Thoracic aorta (tissue), 2 donors: ENCODE data around the gene VAV2. TPM values are rescaled to one million over a fixed set of nuclear protein-coding genes. Genes with fewer than 3 reads are reported as not detected.

Source experiments
- ATAC-seq: fragments of 150-250 bp; one replicate; pipeline ENCODE4 v1.8.0; 2017; ENCODE audit warnings: low read depth; ENCODE audit not compliant: insufficient number of reproducible peaks, low FRiP score
- DNase-seq: peaks from one replicate; pipeline ENCODE4 v3.0.0-alpha.2; 2020; ENCODE audit warnings: low spot score
- H3K27ac ChIP-seq, 2 donors: fragments of 200-600 bp; sonication (generic); 1 replicate in 1 of 2; 2 replicates in 1 of 2; pipeline ENCODE4 v1.5.1; 2016; ENCODE audit warnings: mild to moderate bottlenecking in 2 of 2, moderate library complexity in 2 of 2
- H3K27me3 ChIP-seq: fragments of 200-600 bp; sonication (generic); replicated peaks from 2 replicates; pipeline ENCODE4 v1.6.0; 2016; ENCODE audit warnings: mild to moderate bottlenecking; ENCODE audit not compliant: insufficient read depth
- H3K36me3 ChIP-seq: fragments of 200-600 bp; sonication (generic); one replicate; pipeline ENCODE4 v1.5.1; 2016
- H3K4me1 ChIP-seq, 2 donors: fragments of 200-600 bp; sonication (generic); 1 replicate in 1 of 2; 2 replicates in 1 of 2; pipeline versions ENCODE4 v1.5.1 to v1.6.0; 2016; ENCODE audit warnings: low read depth in 2 of 2, mild to moderate bottlenecking in 1 of 2; ENCODE audit not compliant: control insufficient read depth in 1 of 2
- H3K4me3 ChIP-seq: fragments of 200-600 bp; sonication (generic); 2 replicates; pipeline ENCODE4 v1.5.1; 2016; ENCODE audit warnings: mild to moderate bottlenecking
- H3K9me3 ChIP-seq: fragments of 200-600 bp; sonication (generic); 2 replicates; pipeline ENCODE4 v1.5.1; 2016
- total RNA-seq, 2 donors: library from RNA; depleted of rRNA; stranded (reverse); fragments of >200 nt; gene quantifications; one replicate each; pipeline versions ENCODE4 v1.1.0 to v1.2.3, GENCODE V29; 2016
- TF ChIP-seq, protein P1 (sequence below): fragments of 200-600 bp; sonication (generic); IDR thresholded peaks from one replicate; pipeline ENCODE4 v1.5.1; 2019; ENCODE audit warnings: antibody characterized with exemption

VAV2 gene
- total RNA-seq, 2 donors from 2014 or later: 10.1 to 11.5 TPM

DNA sequence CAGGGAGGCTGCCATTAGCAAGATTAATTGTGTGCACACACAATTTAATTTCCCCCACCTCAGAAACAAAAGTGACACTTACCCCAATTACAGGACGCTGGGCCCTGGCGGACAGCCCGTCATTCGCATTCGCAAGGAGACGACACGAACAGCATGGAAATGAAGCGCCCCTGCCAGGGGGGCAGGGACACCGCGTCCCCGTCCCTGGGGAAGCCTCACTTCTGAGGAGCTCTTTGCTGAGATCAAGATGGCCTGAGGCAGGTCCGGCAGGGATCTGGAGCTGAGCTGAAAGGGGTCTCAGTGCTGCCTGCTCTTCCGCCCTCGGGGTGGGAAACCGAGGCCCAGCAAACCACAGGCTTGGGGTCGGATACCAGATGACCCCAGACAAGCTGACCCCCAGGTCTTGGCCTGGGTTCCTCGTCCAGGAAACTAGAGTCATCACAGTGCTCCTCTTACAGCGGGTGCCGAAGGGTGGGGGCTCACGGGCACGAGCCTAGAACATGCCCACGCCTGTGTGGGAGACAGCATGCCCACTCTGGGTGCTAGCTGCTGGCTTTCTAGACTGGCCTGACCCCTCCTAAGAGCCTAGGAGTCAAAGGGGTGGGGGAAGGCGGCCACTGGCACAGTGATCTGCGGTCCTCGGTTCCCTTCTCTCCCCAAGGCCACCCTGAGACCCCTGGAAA is 103.2 kb downstream of the VAV2 start:
- ATAC-seq (no peak), DNase-seq (no peak)
- TF ChIP-seq, protein P1, sequence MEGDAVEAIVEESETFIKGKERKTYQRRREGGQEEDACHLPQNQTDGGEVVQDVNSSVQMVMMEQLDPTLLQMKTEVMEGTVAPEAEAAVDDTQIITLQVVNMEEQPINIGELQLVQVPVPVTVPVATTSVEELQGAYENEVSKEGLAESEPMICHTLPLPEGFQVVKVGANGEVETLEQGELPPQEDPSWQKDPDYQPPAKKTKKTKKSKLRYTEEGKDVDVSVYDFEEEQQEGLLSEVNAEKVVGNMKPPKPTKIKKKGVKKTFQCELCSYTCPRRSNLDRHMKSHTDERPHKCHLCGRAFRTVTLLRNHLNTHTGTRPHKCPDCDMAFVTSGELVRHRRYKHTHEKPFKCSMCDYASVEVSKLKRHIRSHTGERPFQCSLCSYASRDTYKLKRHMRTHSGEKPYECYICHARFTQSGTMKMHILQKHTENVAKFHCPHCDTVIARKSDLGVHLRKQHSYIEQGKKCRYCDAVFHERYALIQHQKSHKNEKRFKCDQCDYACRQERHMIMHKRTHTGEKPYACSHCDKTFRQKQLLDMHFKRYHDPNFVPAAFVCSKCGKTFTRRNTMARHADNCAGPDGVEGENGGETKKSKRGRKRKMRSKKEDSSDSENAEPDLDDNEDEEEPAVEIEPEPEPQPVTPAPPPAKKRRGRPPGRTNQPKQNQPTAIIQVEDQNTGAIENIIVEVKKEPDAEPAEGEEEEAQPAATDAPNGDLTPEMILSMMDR: no peak
- Histone ChIP-seq H3K4me1 (no peaks in the 10 kb centered on the region), H3K4me3 (no peak overlapping the region), H3K36me3 (no peaks in the 10 kb centered on the region), H3K27ac (no peak overlapping the region), H3K9me3 (no peaks in the 10 kb centered on the region), H3K27me3 (no peaks in the 10 kb centered on the region)

GRCh38 chr9:133888048-133888808 is 103.9 kb downstream of the VAV2 start:
- Histone ChIP-seq H3K27ac (no peak overlapping the region), H3K9me3 (no peaks in the 10 kb centered on the region), H3K4me1 (no peaks in the 10 kb centered on the region), H3K27me3 (no peaks in the 10 kb centered on the region), H3K4me3 (no peak overlapping the region), H3K36me3 (no peaks in the 10 kb centered on the region)
- TF ChIP-seq, protein P1: no peak
- no peak for DNase-seq
- no peak for ATAC-seq

DNA sequence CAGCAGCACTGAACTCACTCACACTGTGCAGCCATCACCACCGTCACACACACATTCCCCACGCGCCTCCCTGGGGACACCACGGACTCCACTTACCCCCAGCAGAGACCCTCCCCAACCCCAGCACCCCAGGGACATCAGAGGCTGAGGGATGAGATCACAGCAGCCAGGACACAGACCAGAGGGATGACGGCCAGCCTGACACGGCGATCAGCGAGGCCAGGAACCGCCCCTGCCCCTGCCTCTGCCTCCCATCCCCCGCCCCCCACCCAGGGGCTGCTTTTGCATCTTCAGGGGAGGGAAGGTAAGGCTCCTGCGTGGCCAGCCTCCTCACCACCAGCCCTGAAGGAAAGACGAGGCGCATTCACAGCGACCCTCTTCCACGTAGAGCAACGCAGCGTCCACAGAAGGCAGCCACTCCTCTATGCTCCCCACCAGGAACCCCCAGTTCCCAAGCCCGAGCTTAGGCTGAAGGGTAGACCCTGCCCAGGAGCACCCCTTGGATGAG is 104.5 kb downstream of the VAV2 start:
- H3K36me3 ChIP-seq: no peaks in the 10 kb centered on the region
- no peak overlapping the region for H3K27ac ChIP-seq
- H3K9me3 ChIP-seq: no peaks in the 10 kb centered on the region
- no peak overlapping the region for H3K4me3 ChIP-seq
- ATAC-seq (no peak), DNase-seq (no peak)
- no peaks in the 10 kb centered on the region for H3K27me3 ChIP-seq
- TF ChIP-seq, protein P1: no peak
- H3K4me1 ChIP-seq: no peaks in the 10 kb centered on the region

DNA sequence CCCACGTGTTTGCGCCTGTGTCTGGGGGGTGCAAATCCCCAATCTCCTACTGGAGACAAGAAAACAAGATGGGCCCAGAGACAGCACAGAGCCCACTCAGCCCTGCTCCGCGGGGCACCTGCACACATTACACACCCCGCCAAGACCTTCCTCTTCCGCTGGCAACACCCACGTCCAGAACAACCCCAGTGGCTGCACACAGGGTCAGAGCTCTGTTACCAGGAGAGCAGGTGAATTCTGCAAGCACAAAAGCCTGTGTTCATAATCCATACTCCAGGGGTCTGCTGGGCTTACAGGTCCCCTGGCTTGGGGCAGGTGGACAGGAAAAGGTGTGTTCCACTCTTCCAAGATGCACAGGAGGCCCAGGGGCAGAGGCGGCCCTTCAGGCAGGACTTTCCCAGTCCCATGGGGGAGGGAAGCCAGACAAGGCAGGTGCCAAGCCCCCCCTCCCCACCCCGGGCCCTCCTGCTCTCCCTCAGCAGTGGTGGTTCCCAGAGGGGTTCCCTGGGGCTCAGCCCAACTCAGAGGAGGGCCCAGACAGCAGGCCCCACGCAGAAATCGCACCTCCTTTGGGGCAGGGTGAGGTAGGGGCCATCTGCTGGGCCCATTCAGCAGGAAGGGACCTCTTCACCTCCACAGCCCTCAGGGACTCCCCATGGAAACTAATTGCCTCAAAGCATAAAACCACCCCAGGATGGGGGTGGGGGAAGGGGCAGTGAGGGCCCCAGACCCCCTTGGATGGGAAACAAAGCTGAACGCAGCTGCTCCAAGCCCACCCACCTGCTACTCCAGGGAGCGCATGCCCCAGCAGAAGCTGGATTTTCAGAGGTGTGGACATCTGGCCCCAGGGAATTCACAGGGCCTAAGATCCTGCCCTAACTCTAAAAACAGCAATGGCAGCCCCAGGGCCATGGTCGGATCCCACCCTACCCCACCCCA is 105.3 kb downstream of the VAV2 start:
- no peak for DNase-seq
- ATAC-seq: no peak
- Histone ChIP-seq H3K27me3 (no peaks in the 10 kb centered on the region), H3K4me3 (no peak overlapping the region), H3K4me1 (no peaks in the 10 kb centered on the region), H3K36me3 (no peaks in the 10 kb centered on the region), H3K27ac (no peak overlapping the region), H3K9me3 (no peaks in the 10 kb centered on the region)
- TF ChIP-seq, protein P1: no peak
